RWPE2 (cell line): ENCODE results near the gene SELPLG.
A peak's percentile ranks its signal among the peaks of the same experiment; 100 is the strongest.

Experiments
- ATAC-seq: fragments of 200-7000 bp; cut with Tn5 transposase; 3 replicates; pipeline ENCODE4 v1.9.1; 2021; ENCODE audit warnings: low read depth
- DNase-seq: peaks from one replicate; pipeline ENCODE4 v3.0.0-alpha.2; 2020; ENCODE audit warnings: low spot score
- H3K27ac ChIP-seq: fragments of 450-650 bp; 2 replicates; pipeline ENCODE4 v1.5.1; 2017; ENCODE audit warnings: mild to moderate bottlenecking; ENCODE audit not compliant: poor library complexity, severe bottlenecking
- H3K27me3 ChIP-seq: fragments of 250-450 bp; sonication (Bioruptor Pico); 2 replicates; pipeline ENCODE4 v1.5.1; 2021; ENCODE audit warnings: mild to moderate bottlenecking, moderate library complexity; ENCODE audit not compliant: insufficient read depth, poor library complexity, severe bottlenecking
- H3K36me3 ChIP-seq: fragments of 250-450 bp; sonication (Bioruptor Pico); 2 replicates; pipeline ENCODE4 v1.5.1; 2020; ENCODE audit warnings: low read depth, mild to moderate bottlenecking, moderate library complexity
- H3K4me1 ChIP-seq: fragments of 250-450 bp; sonication (Bioruptor Pico); 2 replicates; pipeline ENCODE4 v1.5.1; 2021; ENCODE audit warnings: mild to moderate bottlenecking, moderate library complexity; ENCODE audit not compliant: insufficient read depth, poor library complexity, severe bottlenecking
- H3K4me3 ChIP-seq: fragments of 250-450 bp; sonication (Bioruptor Pico); 2 replicates; pipeline ENCODE4 v1.5.1; 2021; ENCODE audit warnings: mild to moderate bottlenecking, moderate library complexity; ENCODE audit not compliant: severe bottlenecking
- H3K9me3 ChIP-seq: fragments of 250-450 bp; sonication (Bioruptor Pico); 2 replicates; pipeline ENCODE4 v1.5.1; 2021; ENCODE audit warnings: mild to moderate bottlenecking, moderate library complexity; ENCODE audit not compliant: severe bottlenecking
- CTCF ChIP-seq: fragments of 450-650 bp; IDR thresholded peaks from one replicate; pipeline ENCODE4 v1.5.1; 2017; ENCODE audit warnings: mild to moderate bottlenecking, moderate library complexity; ENCODE audit not compliant: poor library complexity, severe bottlenecking

The SELPLG gene

GRCh38 chr12:108670066-108670631 is 36.5 kb upstream of the SELPLG start:
- Histone ChIP-seq H3K4me3 (no peak overlapping the region), H3K27ac (no peak overlapping the region), H3K9me3 (no peaks in the 10 kb centered on the region), H3K27me3 (no peaks in the 10 kb centered on the region), H3K36me3 (peaks cover 41% of the 10 kb centered on the region), H3K4me1 (peaks cover 5% of the 10 kb centered on the region)
- DNase-seq (no peak), ATAC-seq (no peak)
- no peak for TF ChIP-seq CTCF

GRCh38 chr12:108668542-108668941 is 34.8 kb upstream of the SELPLG start:
- ATAC-seq (no peak), DNase-seq (no peak)
- no peak for TF ChIP-seq CTCF
- no peaks in the 10 kb centered on the region for H3K27me3 ChIP-seq
- no peaks in the 10 kb centered on the region for H3K9me3 ChIP-seq
- peaks cover 33% of the 10 kb centered on the region for H3K36me3 ChIP-seq
- peak overlapping the region; percentile 11 for H3K27ac ChIP-seq
- H3K4me1 ChIP-seq = peaks cover 19% of the 10 kb centered on the region
- H3K4me3 ChIP-seq = no peak overlapping the region

DNA sequence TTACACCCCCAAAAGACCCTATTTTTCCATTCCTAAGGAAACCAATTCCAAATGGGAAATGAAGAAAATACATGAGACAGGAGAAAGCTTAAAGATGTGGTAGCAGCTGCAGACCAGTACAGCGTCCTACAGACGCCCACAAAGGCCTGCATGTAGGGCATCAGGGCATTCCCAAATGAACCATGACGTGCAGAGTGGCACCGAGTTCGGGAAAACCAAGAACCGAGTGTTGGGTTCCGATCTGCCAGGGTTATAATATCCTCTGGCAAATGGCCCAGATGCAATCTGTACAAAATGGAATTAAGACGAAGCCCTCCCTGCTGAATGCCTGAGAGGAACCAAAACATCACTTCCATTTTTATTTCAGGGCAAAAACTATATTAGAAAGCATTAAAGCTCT is 34.4 kb upstream of the SELPLG start:
- Histone ChIP-seq H3K27ac (peak overlapping the region; percentile 67), H3K9me3 (no peaks in the 10 kb centered on the region), H3K4me1 (peaks cover 19% of the 10 kb centered on the region), H3K27me3 (no peaks in the 10 kb centered on the region), H3K36me3 (peaks cover 33% of the 10 kb centered on the region), H3K4me3 (no peak overlapping the region)
- no peak for ATAC-seq
- DNase-seq = no peak
- no peak for TF ChIP-seq CTCF

DNA sequence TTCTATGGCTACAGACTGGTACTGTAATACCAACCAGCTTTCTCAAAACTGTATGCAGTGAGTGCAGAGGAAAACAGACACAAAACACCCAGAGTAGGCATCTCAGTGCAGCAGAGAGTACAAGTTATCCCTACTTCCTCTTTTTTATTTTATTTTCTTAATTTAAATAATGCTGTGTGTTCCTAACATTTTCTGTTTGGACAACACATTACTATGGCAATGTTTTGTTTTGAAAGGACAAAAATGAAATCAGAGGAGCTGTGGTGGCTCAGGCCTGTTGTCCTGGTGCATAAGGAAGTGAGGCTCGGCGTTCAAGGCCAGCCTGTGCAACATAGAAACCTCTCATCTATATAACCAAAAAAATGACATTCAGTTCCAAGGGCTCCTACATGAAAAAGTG is 33.7 kb upstream of the SELPLG start:
- Histone ChIP-seq H3K4me3 (no peak overlapping the region), H3K4me1 (peaks cover 19% of the 10 kb centered on the region), H3K27ac (peak overlapping the region; percentile 67)

More for the DNA sequence above, 33.7 kb upstream of the SELPLG start:
- Histone ChIP-seq H3K27me3 (no peaks in the 10 kb centered on the region), H3K36me3 (peaks cover 34% of the 10 kb centered on the region), H3K9me3 (no peaks in the 10 kb centered on the region)
- no peak for TF ChIP-seq CTCF
- DNase-seq (no peak), ATAC-seq (no peak)
